GM12891 (cell line): ENCODE data around the gene UGT1A7.

ENCODE experiments used
- PAX5 ChIP-seq: IDR thresholded peaks from 2 replicates; pipeline ENCODE4 v1.6.1; 2011; ENCODE audit warnings: low read length, moderate library complexity, mild to moderate bottlenecking; ENCODE audit not compliant: insufficient read depth, severe bottlenecking
- POLR2A ChIP-seq: IDR thresholded peaks from 2 replicates; pipeline ENCODE4 v1.6.1; 2011; ENCODE audit warnings: low read depth, low read length, control low read depth
- SPI1 ChIP-seq: IDR thresholded peaks from 2 replicates; pipeline ENCODE4 v1.6.1; 2011; ENCODE audit warnings: low read depth, low read length, control low read depth
- TAF1 ChIP-seq: IDR thresholded peaks from 2 replicates; pipeline ENCODE4 v1.6.1; 2011; ENCODE audit warnings: low read depth, low read length, control low read depth

DNA sequence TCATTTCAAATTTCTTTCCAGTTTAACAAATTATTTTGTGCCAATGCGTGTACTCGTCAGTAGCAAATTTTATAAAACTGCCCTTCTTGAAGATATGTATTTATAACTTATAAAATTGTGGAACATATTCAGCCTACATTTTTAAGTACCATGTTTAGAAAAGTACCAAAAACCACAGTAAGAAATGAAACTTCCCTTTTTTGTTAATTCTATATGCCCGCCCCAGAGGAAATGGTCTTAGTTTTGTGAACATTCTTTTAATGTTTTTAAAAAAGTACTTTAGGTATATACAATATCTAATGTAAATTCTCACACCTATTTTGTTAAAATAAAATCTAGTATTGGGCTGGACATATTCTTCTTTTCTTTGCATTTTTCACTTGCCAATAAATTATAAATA lies 8.8 kb upstream of the UGT1A7 start:
- TF ChIP-seq SPI1 (no peak), TAF1 (no peak), POLR2A (no peak), PAX5 (no peak)
